ENCODE measurements around the gene GALNT9. TPM values are rescaled to one million over a fixed set of nuclear protein-coding genes. Genes with fewer than 3 reads are reported as not detected.

GALNT9 gene
- total and polyA plus RNA-seq, 2 donors (not counting 1 experiment from before 2014, with no cell fraction given) = 0.71 to 2.4 TPM

- Mint-ChIP-seq H3K27me3 (peaks cover 21% of the 10 kb centered on the region), H3K4me1 (peaks cover 6% of the 10 kb centered on the region), H3K27ac (peak overlapping the region; percentile 43), H3K4me3 (no peak overlapping the region), H3K9me3 (ENCODE audit: insufficient read depth) (peaks cover 4% of the 10 kb centered on the region)
- Histone ChIP-seq H3K4me3 (ENCODE audit: control extremely low read depth in 1 of 5, extremely low read depth in 1 of 5, insufficient read depth in 1 of 5, low read depth in 2 of 5, low read length in 4 of 5) (no peak overlapping the region), H4K20me1 (ENCODE audit: control insufficient read depth, insufficient read depth, low read length, poor library complexity, severe bottlenecking) (no peaks in the 10 kb centered on the region), H2AFZ (ENCODE audit: insufficient read depth, low read depth, low read length, poor library complexity, severe bottlenecking) (no peak overlapping the region), H3K9ac (ENCODE audit: low read length) (no peak overlapping the region), H3K79me2 (ENCODE audit: control insufficient read depth, insufficient read depth, low read length) (no peaks in the 10 kb centered on the region), H3K27ac (ENCODE audit: low read length in 2 of 2) (no peak overlapping the region), H3K9me3 (ENCODE audit: control extremely low read depth in 1 of 3, control insufficient read depth in 2 of 3, insufficient read depth in 1 of 3, low read length in 2 of 3) (peaks cover 0 to 28% (median 0%) of the 10 kb centered on the region in 3 donors), H3K27me3 (replicated peaks in 1 of 4; ENCODE audit: control extremely low read depth in 1 of 4, control insufficient read depth in 3 of 4, insufficient read depth in 4 of 4, low read length in 3 of 4) (peaks cover 0 to 19% (median 0%) of the 10 kb centered on the region in 4 experiments), H3K4me1 (ENCODE audit: control insufficient read depth in 2 of 2, insufficient read depth in 2 of 2, low read length in 2 of 2) (peaks cover 3 to 4% of the 10 kb centered on the region in 2 donors), H3K36me3 (replicated peaks in 1 of 2; ENCODE audit: control extremely low read depth in 1 of 2, control insufficient read depth in 1 of 2, extremely low read depth in 1 of 2, insufficient read depth in 2 of 2, low read length in 1 of 2) (no peaks in the 10 kb centered on the region), H3K4me2 (replicated peaks; ENCODE audit: low read depth, low read length, poor library complexity, severe bottlenecking) (no peak overlapping the region)
- no peak for ATAC-seq (ENCODE audit: low read depth)
- CTCF ChIA-PET = no interaction called here
- WGBS (ENCODE audit: insufficient coverage) = 75% methylated on average over 17 of the region's 19 CpGs
- no peak for DNase-seq
- POLR2A ChIA-PET = no interaction called here
- TF ChIP-seq CTCF (IDR thresholded peaks at IDR 0.05) (no peak), EZH2 (IDR thresholded peaks at IDR 0.05; ENCODE audit: borderline replicate concordance, insufficient read depth, low read depth, low read length, poor library complexity, severe bottlenecking) (no peak)
- intact Hi-C loops (cut with micrococcal nuclease) = no loop called here
These were observed 149.7 kb downstream of the GALNT9 start for GRCh38 chr12:132179431-132180362.

GRCh38 chr12:132178801-132179401 lies 150.5 kb downstream of the GALNT9 start:
- Histone ChIP-seq H3K4me1 (ENCODE audit: control insufficient read depth in 2 of 2, insufficient read depth in 2 of 2, low read length in 2 of 2) (peaks cover 3 to 4% of the 10 kb centered on the region in 2 donors), H3K79me2 (ENCODE audit: control insufficient read depth, insufficient read depth, low read length) (no peaks in the 10 kb centered on the region), H3K4me3 (ENCODE audit: control extremely low read depth in 1 of 5, extremely low read depth in 1 of 5, insufficient read depth in 1 of 5, low read depth in 2 of 5, low read length in 4 of 5) (no peak overlapping the region), H3K27ac (ENCODE audit: low read length in 2 of 2) (no peak overlapping the region), H3K9me3 (ENCODE audit: control extremely low read depth in 1 of 3, control insufficient read depth in 2 of 3, insufficient read depth in 1 of 3, low read length in 2 of 3) (peaks cover 0 to 24% (median 0%) of the 10 kb centered on the region in 3 donors), H3K9ac (ENCODE audit: low read length) (no peak overlapping the region), H2AFZ (ENCODE audit: insufficient read depth, low read depth, low read length, poor library complexity, severe bottlenecking) (no peak overlapping the region), H3K27me3 (replicated peaks in 1 of 4; ENCODE audit: control extremely low read depth in 1 of 4, control insufficient read depth in 3 of 4, insufficient read depth in 4 of 4, low read length in 3 of 4) (peaks cover 0 to 24% (median 0%) of the 10 kb centered on the region in 4 experiments), H3K36me3 (replicated peaks in 1 of 2; ENCODE audit: control extremely low read depth in 1 of 2, control insufficient read depth in 1 of 2, extremely low read depth in 1 of 2, insufficient read depth in 2 of 2, low read length in 1 of 2) (no peaks in the 10 kb centered on the region), H4K20me1 (ENCODE audit: control insufficient read depth, insufficient read depth, low read length, poor library complexity, severe bottlenecking) (no peaks in the 10 kb centered on the region), H3K4me2 (replicated peaks; ENCODE audit: low read depth, low read length, poor library complexity, severe bottlenecking) (no peak overlapping the region)
- ATAC-seq (ENCODE audit: low read depth) = no peak
- no peak overlapping the region for H3K27ac Mint-ChIP-seq
- CTCF ChIA-PET = no interaction called here
- H3K4me3 Mint-ChIP-seq = no peak overlapping the region
- peaks cover 24% of the 10 kb centered on the region for H3K27me3 Mint-ChIP-seq
- POLR2A ChIA-PET = no interaction called here
- peaks cover 11% of the 10 kb centered on the region for H3K4me1 Mint-ChIP-seq
- intact Hi-C loops (cut with micrococcal nuclease) = no loop called here
- H3K9me3 Mint-ChIP-seq (ENCODE audit: insufficient read depth) = no peaks in the 10 kb centered on the region
- TF ChIP-seq EZH2 (IDR thresholded peaks at IDR 0.05; ENCODE audit: borderline replicate concordance, insufficient read depth, low read depth, low read length, poor library complexity, severe bottlenecking) (no peak), CTCF (IDR thresholded peaks at IDR 0.05) (no peak)
- WGBS (ENCODE audit: insufficient coverage) = 74% methylated on average over 39 of the region's 39 CpGs
- no peak for DNase-seq

Data from B cell (primary cell).